Measurements from ENCODE around the gene VPS18. TPM values are rescaled to one million over a fixed set of nuclear protein-coding genes. Genes with fewer than 3 reads are reported as not detected.

Gene VPS18
- total RNA-seq, 1 experiment from 2014 or later, result 16.9 TPM

GRCh38 chr15:40873694-40874561 lies 20.3 kb upstream of the VPS18 start, which contains the start of gene RHOV:
Gene RHOV, minus strand, starts transcription at chr15:40874234. Its CDS starts 95 bp downstream, at chr15:40874139.
- peak within 1 kb of the TSS; percentile 93 for H3K4me2 ChIP-seq (ENCODE audit: low read length)
- peak; percentile 67 for DNase-seq (ENCODE audit: low read depth, low spot score)
- ATAC-seq, result peak; percentile 94
- H3K27ac ChIP-seq (ENCODE audit: low read depth, low read length), result peak within 1 kb of the TSS; percentile 74
- peak within 1 kb of the TSS; percentile 56 to 72 for H3K4me3 ChIP-seq (replicated peaks in 1 of 2; ENCODE audit: low read depth in 1 of 2, low read length in 2 of 2)
- H3K9me2 ChIP-seq (ENCODE audit: insufficient read depth), result no peaks in the 10 kb centered on the region
- H3K79me2 ChIP-seq (ENCODE audit: insufficient read depth, low read length), result no peaks in the 10 kb centered on the region
- H3K27me3 ChIP-seq (ENCODE audit: insufficient read depth, low read length), result no peaks in the 10 kb centered on the region
- peak within 1 kb of the TSS; percentile 73 for H3K9ac ChIP-seq (ENCODE audit: low read length)
- H3K9me3 ChIP-seq (ENCODE audit: control insufficient read depth in 1 of 2, insufficient read depth in 1 of 2, low read depth in 1 of 2, low read length in 2 of 2), result no peaks in the 10 kb centered on the region
- POLR2A ChIA-PET, result interaction anchor here (0.5 to 2.4 kb wide), 12 partner anchors 8 to 301 kb away, joined by 3 to 20 read pairs (median 4); partner anchors contain the start of genes DNAJC17, VPS18 and ZFYVE19
- RAD21 ChIA-PET (ENCODE audit: low non-redundant PET in 1 of 2, low total read pairs in 2 of 2, uncharacterized antibody in 2 of 2, unreplicated experiment in 2 of 2), result interaction anchor here (1.0 to 2.3 kb wide), 4 partner anchors 15 to 128 kb away, joined by 3 to 13 read pairs (median 6); no protein-coding TSS in a partner anchor
- H2AFZ ChIP-seq (ENCODE audit: low read depth, low read length, poor library complexity, severe bottlenecking), result peak within 1 kb of the TSS; percentile 8
- H3K36me3 ChIP-seq (ENCODE audit: control insufficient read depth in 1 of 2, insufficient read depth in 2 of 2, low read length in 2 of 2), result no peaks in the 10 kb centered on the region
- H4K20me1 ChIP-seq (ENCODE audit: insufficient read depth), result no peaks in the 10 kb centered on the region
- H3K4me1 ChIP-seq (ENCODE audit: control insufficient read depth in 1 of 2, insufficient read depth in 2 of 2, low read length in 2 of 2), result peaks cover 36 to 48% of the 10 kb centered on the region in 2 experiments
- CTCF ChIA-PET, result interaction anchor here (0.6 to 5.7 kb wide), 15 partner anchors 11 to 284 kb away, joined by 3 to 94 read pairs (median 4); partner anchors contain the start of gene VPS18
- no TSS peak for BruUV-seq (replicated peaks)
- intact Hi-C loops (cut with micrococcal nuclease), result loop anchor here (1.0 kb wide), 1 partner anchor 27 kb away; no protein-coding TSS in a partner anchor
- TF ChIP-seq EZH2 (IDR thresholded peaks at IDR 0.05) (no peak), ZBTB33 (IDR thresholded peaks at IDR 0.05; ENCODE audit: extremely low read depth, insufficient replicate concordance, low read length) (no peak), ZFX (IDR thresholded peaks at IDR 0.05) (peak; percentile 83; the same call in 1 of the 2 replicates), JUND (IDR thresholded peaks at IDR 0.05) (no peak), POLR2AphosphoS5 (IDR thresholded peaks at IDR 0.05; ENCODE audit: low read depth, low read length) (peak; percentile 85), CBX3 (IDR thresholded peaks at IDR 0.05; ENCODE audit: low read depth) (no peak), CEBPB (IDR thresholded peaks at IDR 0.05; ENCODE audit: low read depth) (no peak), EZH2phosphoT487 (IDR thresholded peaks at IDR 0.05; ENCODE audit: borderline replicate concordance) (no peak), YY1 (IDR thresholded peaks at IDR 0.05; ENCODE audit: extremely low read depth, insufficient replicate concordance, low read depth, low read length) (no peak), SP1 (IDR thresholded peaks at IDR 0.05; ENCODE audit: low read depth) (no peak), REST (IDR thresholded peaks at IDR 0.05; ENCODE audit: low read depth) (no peak), MAX (IDR thresholded peaks at IDR 0.05) (peak; percentile 74), CTCF (IDR thresholded peaks at IDR 0.05 in 2 of 3, conservative IDR thresholded peaks at IDR 0.05 in 1 of 3; ENCODE audit: borderline replicate concordance in 1 of 3, insufficient read depth in 1 of 3, low read depth in 2 of 3, low read length in 2 of 3) (peak; percentile 42 to 59 (median 43); a peak in 5 of 6 replicates), POLR2A (IDR thresholded peaks at IDR 0.05; ENCODE audit: borderline replicate concordance, extremely low read depth, insufficient read depth, insufficient read length) (peak; percentile 84), RAD21 (IDR thresholded peaks at IDR 0.05; ENCODE audit: low read depth) (peak; percentile 49), TCF7L2 (IDR thresholded peaks at IDR 0.05; ENCODE audit: borderline replicate concordance, extremely low read depth, insufficient read depth, insufficient read length) (no peak), EGR1 (IDR thresholded peaks at IDR 0.05; ENCODE audit: low read depth) (no peak), ZNF274 (IDR thresholded peaks at IDR 0.05; ENCODE audit: low read depth, low read length) (no peak)

All from HCT116 (cell line).